D721Med (cell line): ENCODE data around the gene XYLB.

Experiments
- DNase-seq: peaks from one replicate; pipeline ENCODE4 v3.0.0; 2011; ENCODE audit warnings: low spot score; ENCODE audit not compliant: insufficient read length
- FAIRE-seq: peaks from 2 replicates; lab custom pipeline; 2011; peaks lifted over from hg19 to GRCh38; lab: Jason Lieb, UNC
- TF ChIP-seq, protein P1 (sequence below): IDR thresholded peaks from 2 replicates; pipeline ENCODE4 v1.5.1; 2012; ENCODE audit warnings: mild to moderate bottlenecking, control low read depth; ENCODE audit not compliant: insufficient read depth; ENCODE audit errors: missing control alignments

Gene XYLB

GRCh38 chr3:38366082-38366481 is 19.5 kb downstream of the XYLB start:
- FAIRE-seq (no peak), DNase-seq (no peak)
- TF ChIP-seq, protein P1, sequence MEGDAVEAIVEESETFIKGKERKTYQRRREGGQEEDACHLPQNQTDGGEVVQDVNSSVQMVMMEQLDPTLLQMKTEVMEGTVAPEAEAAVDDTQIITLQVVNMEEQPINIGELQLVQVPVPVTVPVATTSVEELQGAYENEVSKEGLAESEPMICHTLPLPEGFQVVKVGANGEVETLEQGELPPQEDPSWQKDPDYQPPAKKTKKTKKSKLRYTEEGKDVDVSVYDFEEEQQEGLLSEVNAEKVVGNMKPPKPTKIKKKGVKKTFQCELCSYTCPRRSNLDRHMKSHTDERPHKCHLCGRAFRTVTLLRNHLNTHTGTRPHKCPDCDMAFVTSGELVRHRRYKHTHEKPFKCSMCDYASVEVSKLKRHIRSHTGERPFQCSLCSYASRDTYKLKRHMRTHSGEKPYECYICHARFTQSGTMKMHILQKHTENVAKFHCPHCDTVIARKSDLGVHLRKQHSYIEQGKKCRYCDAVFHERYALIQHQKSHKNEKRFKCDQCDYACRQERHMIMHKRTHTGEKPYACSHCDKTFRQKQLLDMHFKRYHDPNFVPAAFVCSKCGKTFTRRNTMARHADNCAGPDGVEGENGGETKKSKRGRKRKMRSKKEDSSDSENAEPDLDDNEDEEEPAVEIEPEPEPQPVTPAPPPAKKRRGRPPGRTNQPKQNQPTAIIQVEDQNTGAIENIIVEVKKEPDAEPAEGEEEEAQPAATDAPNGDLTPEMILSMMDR, result no peak

DNA sequence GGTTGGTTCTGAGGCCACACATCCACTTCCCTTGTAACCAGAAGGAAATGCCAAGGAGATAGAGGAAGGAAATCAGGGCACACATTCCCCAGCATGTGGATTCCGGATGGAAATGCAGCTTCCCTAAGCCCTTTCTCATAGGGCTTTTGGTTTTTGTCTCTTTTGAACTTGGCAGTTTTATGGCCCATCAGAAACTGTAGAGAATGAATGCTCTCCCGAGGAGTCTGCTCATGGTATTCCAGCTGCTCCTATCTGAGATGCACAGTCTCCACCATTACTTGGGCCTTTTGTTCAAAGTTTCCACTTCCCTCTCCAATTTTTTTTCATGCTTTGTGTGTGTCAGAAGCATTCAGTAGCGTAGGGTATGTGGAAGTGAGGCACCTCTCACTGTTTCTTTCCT is 21.2 kb downstream of the XYLB start:
- DNase-seq (no peak), FAIRE-seq (no peak)
- TF ChIP-seq, protein P1, result no peak

DNA sequence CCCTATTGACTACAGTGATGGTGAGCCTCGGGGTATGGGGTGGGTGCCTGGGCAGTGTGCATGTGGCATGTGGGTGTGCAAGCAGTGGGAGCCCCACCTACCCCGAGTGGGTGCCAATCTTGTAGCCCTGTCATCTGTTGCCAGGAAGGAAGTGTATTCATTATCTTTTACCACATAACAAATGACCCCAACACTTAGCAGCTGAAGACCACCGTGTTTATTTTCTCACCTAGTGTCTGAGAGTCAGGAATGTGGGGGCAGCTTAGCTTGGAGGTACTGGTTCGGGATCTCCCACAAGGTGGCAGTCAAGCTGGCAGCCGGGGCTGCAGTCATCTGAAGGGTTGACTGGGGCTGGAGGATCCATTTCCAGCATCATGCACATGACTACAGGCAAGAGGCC is 21.7 kb downstream of the XYLB start:
- DNase-seq (no peak), FAIRE-seq (no peak)
- TF ChIP-seq, protein P1, result no peak

DNA sequence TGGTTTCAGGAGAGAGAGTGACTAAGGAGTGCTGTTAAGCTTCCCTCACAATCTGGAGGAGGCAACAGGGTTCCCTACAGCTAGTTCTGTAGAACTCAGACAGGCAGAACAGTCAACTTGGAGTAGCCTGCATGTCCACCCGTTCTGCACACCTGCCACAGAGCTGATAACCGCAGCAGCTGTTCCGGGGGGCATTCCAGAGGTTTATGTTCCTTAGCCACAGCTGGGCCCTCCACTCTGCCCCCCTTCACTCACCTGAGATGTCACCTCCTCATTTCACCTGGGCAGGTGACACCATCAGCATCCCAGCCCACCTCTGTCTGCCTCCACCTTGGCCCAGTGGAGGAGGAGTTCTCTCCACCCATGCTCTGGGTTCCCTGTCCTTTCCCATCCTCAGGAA is 22.6 kb downstream of the XYLB start:
- no peak for FAIRE-seq
- TF ChIP-seq, protein P1, result no peak

GRCh38 chr3:38370149-38370548 is 23.6 kb downstream of the XYLB start:
- DNase-seq (no peak), FAIRE-seq (no peak)
- TF ChIP-seq, protein P1, result no peak

More for the DNA sequence above, 22.6 kb downstream of the XYLB start:
- no peak for DNase-seq

- FAIRE-seq (no peak), DNase-seq (no peak)
- TF ChIP-seq, protein P1, result no peak
Measured at GRCh38 chr3:38370861-38371260, 24.3 kb downstream of the XYLB start.

GRCh38 chr3:38371541-38372213 is 25.1 kb downstream of the XYLB start:
- no peak for DNase-seq
- TF ChIP-seq, protein P1, result no peak
- no peak for FAIRE-seq
